ENCODE results near the gene CIRBP.

CIRBP gene

GRCh38 chr19:1256646-1257474 lies 12.3 kb upstream of the CIRBP start:
- FAIRE-seq = no peak

- no peak for FAIRE-seq
Measured at GRCh38 chr19:1257475-1258162, 11.5 kb upstream of the CIRBP start.

- no peak for FAIRE-seq
Measured at GRCh38 chr19:1258163-1258492, 11.0 kb upstream of the CIRBP start.

- peak; percentile 15 for FAIRE-seq
Measured at GRCh38 chr19:1258707-1259205, 10.4 kb upstream of the CIRBP start.

- FAIRE-seq = no peak
Measured at GRCh38 chr19:1259206-1259875, 9.8 kb upstream of the CIRBP start.

- no peak for FAIRE-seq
Measured at GRCh38 chr19:1259876-1260748, 9.0 kb upstream of the CIRBP start.

GRCh38 chr19:1260749-1261537 lies 8.2 kb upstream of the CIRBP start:
- no peak for FAIRE-seq

GRCh38 chr19:1261538-1261797 lies 7.7 kb upstream of the CIRBP start:
- FAIRE-seq = no peak

- no peak for FAIRE-seq
Measured at GRCh38 chr19:1261798-1262622, 7.1 kb upstream of the CIRBP start.

- FAIRE-seq = no peak
Measured at GRCh38 chr19:1262623-1263123, 6.5 kb upstream of the CIRBP start.

GRCh38 chr19:1263188-1263587 lies 5.9 kb upstream of the CIRBP start:
- FAIRE-seq = no peak

- no peak for FAIRE-seq
Measured at GRCh38 chr19:1264801-1265614, 4.1 kb upstream of the CIRBP start.

- FAIRE-seq = no peak
Measured at GRCh38 chr19:1265615-1266128, 3.5 kb upstream of the CIRBP start.

- no peak for FAIRE-seq
Measured at GRCh38 chr19:1266129-1266915, 2.8 kb upstream of the CIRBP start.

- no peak for FAIRE-seq
Measured at GRCh38 chr19:1266916-1267476, 2.1 kb upstream of the CIRBP start.

- no peak for FAIRE-seq
Measured at GRCh38 chr19:1267477-1268225, 1.5 kb upstream of the CIRBP start.

GRCh38 chr19:1268226-1269064 lies 687 bp upstream of the CIRBP start:
- FAIRE-seq = no peak
